Suprapubic skin (tissue), 4 donors: Measurements from ENCODE around the gene OIT3. TPM values are rescaled to one million over a fixed set of nuclear protein-coding genes. Genes with fewer than 3 reads are reported as not detected.

Experiments used
- DNase-seq, 2 donors: peaks; one replicate each; pipeline ENCODE4 v3.0.0-alpha.2; 2019; ENCODE audit warnings: low spot score in 2 of 2
- H3K27ac ChIP-seq: fragments of 200-600 bp; sonication (generic); one replicate; pipeline ENCODE4 v1.5.1; 2019
- H3K27me3 ChIP-seq: fragments of 200-600 bp; sonication (generic); one replicate; pipeline ENCODE4 v1.5.1; 2019
- H3K36me3 ChIP-seq: fragments of 200-600 bp; sonication (generic); one replicate; pipeline ENCODE4 v1.5.1; 2019
- H3K4me1 ChIP-seq: fragments of 200-600 bp; sonication (generic); one replicate; pipeline ENCODE4 v1.5.1; 2019
- H3K4me3 ChIP-seq: fragments of 200-600 bp; sonication (generic); one replicate; pipeline ENCODE4 v1.5.1; 2019; ENCODE audit warnings: mild to moderate bottlenecking
- H3K9me3 ChIP-seq: fragments of 200-600 bp; sonication (generic); one replicate; pipeline ENCODE4 v1.5.1; 2019
- CTCF ChIP-seq, 2 donors: fragments of 200-600 bp in 1 of 2; fragments of 450-650 bp in 1 of 2; sonication (generic) in 1 of 2; IDR thresholded peaks; one replicate each; pipeline ENCODE4 v1.5.1; 2016 to 2019; ENCODE audit warnings: antibody characterized with exemption in 2 of 2, mild to moderate bottlenecking in 1 of 2, moderate library complexity in 1 of 2
- EP300 ChIP-seq: sonication (generic); formaldehyde crosslinking; IDR thresholded peaks from one replicate; pipeline ENCODE4 v1.6.1; 2017; ENCODE audit warnings: antibody characterized with exemption
- POLR2A ChIP-seq, 2 donors: fragments of 450-650 bp; IDR thresholded peaks; one replicate each; pipeline ENCODE4 v1.6.1; 2017; ENCODE audit warnings: antibody characterized with exemption in 2 of 2, mild to moderate bottlenecking in 2 of 2, moderate library complexity in 2 of 2
- POLR2AphosphoS5 ChIP-seq, 3 donors: sonication (generic); formaldehyde crosslinking; IDR thresholded peaks; one replicate each; pipeline ENCODE4 v1.6.1; 2017; ENCODE audit warnings: antibody characterized with exemption in 3 of 3
- WGBS: methylation state at CpG from one replicate; pipeline ENCODE4 v1.1.5; 2018; 5-methylcytosine and 5-hydroxymethylcytosine counted together
- total RNA-seq, 4 donors: library from RNA; depleted of rRNA; stranded (reverse); fragments of >200 nt; gene quantifications; one replicate each; pipeline ENCODE4 v1.1.0, GENCODE V29; 2016

OIT3 gene
- total RNA-seq, 4 donors from 2014 or later = not detected

- Histone ChIP-seq H3K4me3 (no peak within 1 kb of the TSS), H3K27ac (no peak within 1 kb of the TSS), H3K9me3 (no peaks in the 10 kb centered on the region), H3K27me3 (peaks cover 3% of the 10 kb centered on the region), H3K4me1 (no peaks in the 10 kb centered on the region), H3K36me3 (no peaks in the 10 kb centered on the region)
- no peak for TF ChIP-seq CTCF (IDR thresholded peaks at IDR 0.05)
- no peak for TF ChIP-seq POLR2A (IDR thresholded peaks at IDR 0.05)
- no peak for TF ChIP-seq EP300
- no peak for TF ChIP-seq POLR2AphosphoS5 (IDR thresholded peaks at IDR 0.05)
- no peak for DNase-seq
- 86% methylated on average over 12 of the region's 12 CpGs for WGBS
Observed at GRCh38 chr10:72954596-72955554, 61.3 kb downstream of the OIT3 start, which contains the start of gene PLA2G12B. Gene PLA2G12B (minus strand): TSS chr10:72954806. CDS start chr10:72954685, 121 bp downstream.

GRCh38 chr10:72956001-72956400 is 62.5 kb downstream of the OIT3 start:
- Histone ChIP-seq H3K27ac (no peak overlapping the region), H3K36me3 (no peaks in the 10 kb centered on the region), H3K4me1 (no peaks in the 10 kb centered on the region), H3K4me3 (no peak overlapping the region), H3K27me3 (peaks cover 3% of the 10 kb centered on the region), H3K9me3 (no peaks in the 10 kb centered on the region)
- DNase-seq = no peak
- TF ChIP-seq POLR2A (IDR thresholded peaks at IDR 0.05) (no peak), CTCF (IDR thresholded peaks at IDR 0.05) (no peak), POLR2AphosphoS5 (IDR thresholded peaks at IDR 0.05) (no peak), EP300 (no peak)

DNA sequence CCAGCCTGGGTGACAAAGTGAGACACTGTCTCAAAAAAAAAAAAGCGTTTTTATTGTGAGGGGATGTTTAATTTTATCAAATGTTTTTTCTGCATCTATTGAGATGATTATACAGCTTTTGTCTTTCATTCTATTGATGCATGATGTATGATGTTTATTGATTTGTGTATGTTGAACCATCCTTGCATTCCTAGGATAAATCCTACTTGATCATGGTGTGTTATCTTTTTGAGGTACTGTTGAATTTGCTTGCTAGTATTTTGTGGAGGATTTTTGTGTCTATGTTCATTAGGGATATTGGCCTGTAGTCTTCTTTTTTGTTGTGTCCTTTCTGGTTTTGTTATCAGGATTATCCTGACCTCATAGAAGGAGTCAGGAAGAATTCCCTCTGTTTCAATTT is 83.3 kb downstream of the OIT3 start:
- TF ChIP-seq POLR2A (IDR thresholded peaks at IDR 0.05) = no peak
- TF ChIP-seq CTCF (IDR thresholded peaks at IDR 0.05) = no peak
- no peak for TF ChIP-seq POLR2AphosphoS5 (IDR thresholded peaks at IDR 0.05)
- no peak for TF ChIP-seq EP300
- Histone ChIP-seq H3K4me1 (no peaks in the 10 kb centered on the region), H3K9me3 (peaks cover 19% of the 10 kb centered on the region), H3K27me3 (no peaks in the 10 kb centered on the region), H3K36me3 (no peaks in the 10 kb centered on the region), H3K27ac (no peak overlapping the region), H3K4me3 (no peak overlapping the region)
- no peak for DNase-seq
- 89% methylated on average over 1 of the region's 1 CpG for WGBS

DNA sequence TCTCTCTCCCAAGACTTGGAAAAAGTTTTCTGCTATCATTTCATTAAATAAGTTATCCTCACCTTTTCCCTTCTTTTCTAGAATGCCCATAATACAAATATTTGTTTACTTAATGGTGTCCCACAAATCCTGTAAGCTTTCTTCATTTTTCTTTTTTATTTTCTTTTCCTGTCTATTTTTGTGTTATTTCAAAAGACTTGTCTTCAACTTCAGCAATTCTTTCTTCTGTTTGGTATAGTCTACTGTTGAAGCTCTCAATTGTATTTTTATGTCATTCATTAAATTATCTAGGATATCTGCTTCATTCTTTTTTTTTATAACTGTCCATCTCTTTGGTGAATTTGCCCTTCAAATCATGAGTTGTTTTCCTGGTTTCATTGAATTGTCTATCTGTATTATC is 86.2 kb downstream of the OIT3 start:
- TF ChIP-seq POLR2A (IDR thresholded peaks at IDR 0.05) (no peak), POLR2AphosphoS5 (IDR thresholded peaks at IDR 0.05) (no peak), EP300 (no peak), CTCF (IDR thresholded peaks at IDR 0.05) (no peak)
- Histone ChIP-seq H3K27ac (no peak overlapping the region), H3K36me3 (no peaks in the 10 kb centered on the region), H3K9me3 (peaks cover 19% of the 10 kb centered on the region), H3K4me3 (no peak overlapping the region), H3K27me3 (no peaks in the 10 kb centered on the region), H3K4me1 (no peaks in the 10 kb centered on the region)
- no peak for DNase-seq

GRCh38 chr10:72980348-72980747 is 86.8 kb downstream of the OIT3 start:
- no peak for DNase-seq
- TF ChIP-seq POLR2AphosphoS5 (IDR thresholded peaks at IDR 0.05) (no peak), CTCF (IDR thresholded peaks at IDR 0.05) (no peak), POLR2A (IDR thresholded peaks at IDR 0.05) (no peak), EP300 (no peak)
- H3K27me3 ChIP-seq = no peaks in the 10 kb centered on the region
- H3K27ac ChIP-seq = no peak overlapping the region
- H3K9me3 ChIP-seq = peaks cover 17% of the 10 kb centered on the region
- no peaks in the 10 kb centered on the region for H3K36me3 ChIP-seq
- 96% methylated on average over 2 of the region's 2 CpGs for WGBS
- H3K4me1 ChIP-seq = no peaks in the 10 kb centered on the region
- no peak overlapping the region for H3K4me3 ChIP-seq
